Kidney glomerular epithelial cell (primary cell): Measurements from ENCODE around the gene SPDYC.

Experiments used
- DNase-seq: peaks from one replicate; lab custom pipeline; 2025; lab: John Stamatoyannopoulos, UW

The SPDYC gene

DNA sequence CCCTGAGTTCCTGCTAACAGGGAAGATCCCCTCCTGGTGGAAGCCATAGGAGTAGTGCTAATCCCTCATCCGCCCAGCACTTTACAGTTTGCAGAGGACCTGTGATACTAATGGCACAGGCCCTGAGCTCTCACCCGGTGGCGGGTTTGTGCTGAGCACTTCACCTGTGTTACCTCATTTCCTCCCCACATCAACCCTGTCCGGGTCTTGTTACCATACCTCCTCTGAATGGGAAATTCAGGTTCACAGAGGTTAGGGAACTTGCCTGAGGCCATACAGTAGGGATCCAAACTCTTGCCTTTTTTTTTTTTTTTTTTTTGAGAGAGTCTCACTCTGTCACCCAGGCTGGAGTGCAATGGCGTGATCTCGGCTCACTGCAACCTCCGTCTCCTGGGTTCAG lies 36.9 kb downstream of the SPDYC start:
- no peak for DNase-seq

DNA sequence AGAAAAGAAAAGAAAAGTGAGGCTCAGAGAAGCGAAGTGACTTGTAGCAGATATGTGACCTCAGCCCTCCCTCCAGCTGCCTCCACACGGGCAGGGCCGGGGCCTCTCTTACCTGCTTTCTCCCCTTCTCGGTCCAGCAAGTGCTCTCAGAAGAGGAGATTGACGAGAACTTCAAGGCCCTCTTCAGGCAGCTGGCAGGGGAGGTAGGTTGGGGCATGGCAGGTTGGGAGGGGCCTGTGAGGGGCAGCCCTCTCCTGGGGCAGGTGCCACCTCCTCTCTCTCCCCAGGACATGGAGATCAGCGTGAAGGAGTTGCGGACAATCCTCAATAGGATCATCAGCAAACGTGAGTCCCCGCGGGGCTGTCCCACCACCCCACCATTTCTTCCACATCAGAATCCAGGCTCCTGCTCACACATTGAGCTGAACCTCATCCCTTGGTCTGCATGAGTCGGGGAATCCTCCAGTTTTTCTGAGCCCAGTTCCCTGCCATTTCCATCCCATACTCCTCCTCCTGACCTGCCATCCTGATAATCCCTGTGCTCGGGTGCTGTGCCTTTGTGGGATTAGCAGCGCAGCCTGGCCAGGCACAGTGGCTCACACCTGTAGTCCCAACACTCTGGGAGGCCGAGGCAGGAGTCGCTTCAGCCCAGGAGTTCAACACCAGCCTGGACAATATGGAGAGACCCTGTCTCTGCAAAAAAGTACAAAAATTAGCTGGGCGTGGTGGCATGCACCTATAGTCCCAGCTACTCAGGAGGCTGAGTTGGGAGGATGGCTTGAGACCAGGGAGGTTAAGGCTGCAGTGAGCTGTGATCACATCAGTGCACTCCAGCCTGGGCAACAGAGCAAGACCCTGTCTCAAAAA lies 38.1 kb downstream of the SPDYC start:
- DNase-seq: no peak

DNA sequence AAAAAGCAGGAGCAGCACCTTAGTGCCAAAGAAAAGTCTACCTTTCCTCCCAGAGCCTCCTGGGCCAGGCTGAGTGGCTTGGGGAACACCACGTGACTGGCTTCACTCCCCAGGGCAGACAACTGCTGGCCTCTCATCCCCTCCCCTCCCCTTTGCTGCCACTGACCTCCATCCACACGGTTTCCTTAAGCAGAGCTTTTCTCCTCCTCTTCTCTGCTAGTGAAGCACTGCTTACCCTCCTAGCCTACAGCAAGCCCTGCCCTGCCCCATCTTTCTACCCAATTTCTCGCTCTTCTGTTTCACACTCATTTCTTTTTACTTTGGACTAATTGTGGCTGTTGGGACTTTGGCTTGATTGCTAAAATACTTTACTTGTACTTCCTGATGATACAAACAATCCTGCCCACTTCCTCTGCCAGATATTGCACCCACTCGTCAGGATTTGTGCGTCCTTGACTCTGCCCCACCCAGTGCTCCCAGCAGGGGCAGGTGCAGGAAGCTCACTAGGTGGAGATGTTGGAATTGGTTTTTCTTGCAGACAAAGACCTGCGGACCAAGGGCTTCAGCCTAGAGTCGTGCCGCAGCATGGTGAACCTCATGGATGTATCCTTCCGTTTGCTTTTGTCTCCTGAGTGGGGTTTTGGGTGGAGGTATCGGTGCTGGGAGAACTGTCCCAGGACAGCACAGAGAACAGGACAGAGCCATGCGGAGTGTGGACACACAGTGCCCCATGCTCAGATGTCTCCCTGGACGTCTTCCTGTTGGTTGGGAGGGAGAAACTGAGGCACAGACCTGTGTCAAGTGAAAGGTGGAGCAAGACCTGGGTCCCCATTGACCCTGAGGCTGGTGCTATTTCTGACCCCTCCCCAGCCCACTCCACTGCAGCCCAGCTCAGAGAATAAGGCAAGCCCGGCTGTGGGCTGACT lies 39.0 kb downstream of the SPDYC start:
- DNase-seq: no peak

DNA sequence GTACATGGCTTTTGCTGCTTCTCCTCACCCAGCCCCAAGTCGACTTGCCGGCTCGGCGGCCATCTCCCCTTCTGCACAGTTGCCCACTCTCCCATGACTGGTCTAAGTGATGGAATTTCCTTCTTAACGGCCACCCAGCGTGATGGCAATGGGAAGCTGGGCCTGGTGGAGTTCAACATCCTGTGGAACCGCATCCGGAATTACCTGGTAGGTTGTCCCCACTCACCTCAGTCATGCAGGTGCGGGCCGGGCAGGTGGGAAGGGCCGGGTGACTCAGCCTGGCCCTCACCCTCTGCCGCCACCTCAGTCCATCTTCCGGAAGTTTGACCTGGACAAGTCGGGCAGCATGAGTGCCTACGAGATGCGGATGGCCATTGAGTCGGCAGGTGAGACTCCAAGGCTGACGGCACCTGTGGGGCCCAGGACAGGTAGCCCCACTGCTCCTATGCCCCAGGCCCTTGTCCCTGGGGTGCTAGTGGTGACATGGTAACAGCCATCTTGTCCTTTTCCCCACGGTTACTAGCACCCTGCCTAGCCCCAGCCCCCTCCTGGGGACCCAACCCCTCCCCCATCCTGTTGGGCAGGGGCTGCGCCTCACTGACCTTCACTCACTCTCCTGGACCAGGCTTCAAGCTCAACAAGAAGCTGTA lies 39.8 kb downstream of the SPDYC start:
- no peak for DNase-seq

DNA sequence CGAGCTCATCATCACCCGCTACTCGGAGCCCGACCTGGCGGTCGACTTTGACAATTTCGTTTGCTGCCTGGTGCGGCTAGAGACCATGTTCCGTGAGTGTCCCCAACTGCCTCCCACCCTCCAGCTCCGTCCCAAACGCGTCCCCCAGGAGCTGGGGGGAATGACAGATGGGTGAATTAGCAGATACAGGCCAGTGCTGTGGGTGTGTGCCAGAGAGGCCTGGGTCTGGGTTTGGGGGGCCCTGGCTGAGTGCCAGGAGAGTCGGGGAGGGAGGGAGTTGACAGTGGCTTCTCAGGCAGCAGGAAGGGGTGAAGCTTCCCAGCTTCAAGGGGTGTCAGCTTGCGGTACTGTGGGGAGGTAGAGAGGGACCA lies 40.3 kb downstream of the SPDYC start:
- no peak for DNase-seq

DNA sequence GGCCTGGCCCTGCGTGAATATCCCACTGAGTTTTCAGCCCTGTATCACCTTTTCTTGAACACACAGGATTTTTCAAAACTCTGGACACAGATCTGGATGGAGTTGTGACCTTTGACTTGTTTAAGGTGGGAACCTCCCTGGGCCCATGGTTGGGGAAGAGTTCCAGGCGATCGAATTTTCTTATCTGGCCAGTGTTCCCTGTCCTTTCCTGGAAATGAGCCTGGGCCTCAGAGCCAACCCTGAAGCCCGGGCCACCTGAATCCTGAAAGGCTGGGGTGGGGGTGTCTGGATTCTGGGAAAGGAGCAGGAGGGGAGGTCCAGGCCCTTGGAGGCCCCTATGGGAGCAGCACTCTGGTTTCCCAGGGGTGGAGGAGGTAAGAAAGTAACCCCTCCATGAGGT lies 40.7 kb downstream of the SPDYC start:
- DNase-seq: no peak

DNA sequence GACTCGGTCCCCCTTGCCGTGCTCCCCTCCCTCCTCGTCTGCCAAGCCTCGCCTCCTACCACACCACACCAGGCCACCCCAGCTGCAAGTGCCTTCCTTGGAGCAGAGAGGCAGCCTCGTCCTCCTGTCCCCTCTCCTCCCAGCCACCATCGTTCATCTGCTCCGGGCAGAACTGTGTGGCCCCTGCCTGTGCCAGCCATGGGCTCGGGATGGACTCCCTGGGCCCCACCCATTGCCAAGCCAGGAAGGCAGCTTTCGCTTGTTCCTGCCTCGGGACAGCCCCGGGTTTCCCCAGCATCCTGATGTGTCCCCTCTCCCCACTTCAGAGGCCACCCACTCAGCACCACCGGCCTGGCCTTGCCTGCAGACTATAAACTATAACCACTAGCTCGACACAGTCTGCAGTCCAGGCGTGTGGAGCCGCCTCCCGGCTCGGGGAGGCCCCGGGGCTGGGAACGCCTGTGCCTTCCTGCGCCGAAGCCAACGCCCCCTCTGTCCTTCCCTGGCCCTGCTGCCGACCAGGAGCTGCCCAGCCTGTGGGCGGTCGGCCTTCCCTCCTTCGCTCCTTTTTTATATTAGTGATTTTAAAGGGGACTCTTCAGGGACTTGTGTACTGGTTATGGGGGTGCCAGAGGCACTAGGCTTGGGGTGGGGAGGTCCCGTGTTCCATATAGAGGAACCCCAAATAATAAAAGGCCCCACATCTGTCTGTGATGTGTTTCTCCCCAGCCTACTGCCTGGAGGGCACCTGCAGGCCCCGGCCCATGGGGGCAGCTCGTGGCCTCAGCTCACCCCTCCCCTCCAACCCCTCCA lies 41.5 kb downstream of the SPDYC start:
- no peak for DNase-seq

DNA sequence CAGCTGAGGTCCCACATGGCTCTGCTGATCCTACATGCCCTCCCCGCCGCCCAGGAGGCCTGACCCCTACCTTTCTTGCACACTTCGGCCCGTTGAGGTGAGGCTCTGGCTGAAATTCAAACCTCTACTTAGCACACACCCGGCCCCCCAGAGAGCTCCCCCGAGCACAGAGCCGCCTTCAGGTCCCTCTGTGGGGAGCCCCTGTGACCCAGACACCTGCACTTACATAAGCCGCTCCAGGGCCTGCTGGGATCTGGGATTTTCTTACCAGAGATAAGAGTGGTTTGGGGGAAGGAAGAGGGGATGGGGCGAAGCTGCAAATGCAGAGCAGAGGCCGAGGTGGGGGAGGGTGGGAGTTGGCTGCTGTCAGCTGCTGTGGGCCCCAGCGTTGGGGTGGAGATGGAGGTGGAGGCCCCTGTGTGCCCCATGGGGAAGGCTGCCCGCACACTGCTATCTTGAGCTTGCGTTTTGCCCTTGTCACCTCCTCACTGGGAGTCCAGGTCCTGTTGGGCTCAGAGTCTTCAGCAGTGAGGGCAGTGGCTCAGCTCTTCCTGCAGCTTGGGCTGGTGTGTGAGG lies 42.3 kb downstream of the SPDYC start:
- no peak for DNase-seq

DNA sequence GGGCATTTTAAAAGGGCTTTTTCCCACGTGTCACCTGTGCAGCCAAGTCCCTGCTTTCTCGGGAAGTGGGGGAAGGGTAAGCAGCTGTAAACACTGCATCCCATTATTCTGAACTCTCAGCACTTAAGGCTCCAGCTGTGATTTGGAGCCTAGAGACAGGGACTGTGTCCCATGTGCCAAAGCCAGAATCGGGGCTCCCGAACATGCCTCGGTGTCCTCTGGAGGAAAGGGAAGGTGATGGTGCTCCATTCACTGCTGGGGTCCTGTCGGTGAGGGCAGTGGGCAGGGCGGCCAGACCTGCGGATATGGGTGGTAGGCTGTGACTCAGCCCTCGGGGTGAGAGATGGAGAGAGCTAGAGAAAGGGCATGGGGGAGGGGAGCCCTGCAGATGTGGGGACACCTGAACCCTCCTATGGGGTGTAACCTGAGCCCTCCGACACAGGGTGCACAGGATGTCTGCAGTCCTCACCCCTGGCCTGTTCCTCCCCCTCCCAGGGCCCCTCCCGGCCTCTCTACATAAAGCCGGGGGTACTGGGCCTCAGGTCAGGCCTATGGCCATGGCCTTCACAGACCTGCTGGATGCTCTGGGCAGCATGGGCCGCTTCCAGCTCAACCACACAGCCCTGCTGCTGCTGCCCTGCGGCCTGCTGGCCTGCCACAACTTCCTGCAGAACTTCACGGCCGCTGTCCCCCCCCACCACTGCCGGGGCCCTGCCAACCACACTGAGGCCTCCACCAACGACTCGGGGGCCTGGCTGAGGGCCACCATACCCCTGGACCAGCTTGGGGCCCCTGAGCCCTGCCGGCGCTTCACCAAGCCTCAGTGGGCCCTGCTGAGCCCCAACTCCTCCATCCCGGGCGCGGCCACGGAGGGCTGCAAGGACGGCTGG lies 43.5 kb downstream of the SPDYC start:
- DNase-seq: no peak

DNA sequence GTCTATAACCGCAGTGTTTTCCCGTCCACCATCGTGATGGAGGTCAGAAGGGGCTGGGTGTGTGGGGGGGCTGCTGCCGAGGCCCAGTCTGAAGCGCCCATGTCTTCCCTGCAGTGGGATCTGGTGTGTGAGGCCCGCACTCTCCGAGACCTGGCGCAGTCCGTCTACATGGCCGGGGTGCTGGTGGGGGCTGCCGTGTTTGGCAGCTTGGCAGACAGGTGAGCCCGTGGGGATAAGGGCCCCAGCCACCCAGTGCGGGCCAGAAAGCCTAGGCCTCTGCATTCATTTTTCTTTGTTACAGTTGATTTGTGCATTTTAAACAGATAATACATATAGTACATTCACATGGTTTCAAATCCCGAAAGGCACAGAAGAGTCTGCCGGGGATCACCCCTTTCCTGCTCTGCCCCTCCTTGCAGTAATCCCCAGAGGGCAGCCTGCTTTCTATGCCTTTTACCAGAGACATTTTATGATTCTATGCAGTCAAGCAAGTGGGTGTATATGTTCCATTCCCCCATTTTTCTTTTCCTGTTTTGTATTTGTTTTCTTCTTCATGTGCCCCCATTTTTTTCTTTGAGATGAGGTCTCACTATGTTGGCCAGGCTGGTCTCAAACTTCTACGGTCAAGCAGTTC lies 44.3 kb downstream of the SPDYC start:
- DNase-seq: no peak

DNA sequence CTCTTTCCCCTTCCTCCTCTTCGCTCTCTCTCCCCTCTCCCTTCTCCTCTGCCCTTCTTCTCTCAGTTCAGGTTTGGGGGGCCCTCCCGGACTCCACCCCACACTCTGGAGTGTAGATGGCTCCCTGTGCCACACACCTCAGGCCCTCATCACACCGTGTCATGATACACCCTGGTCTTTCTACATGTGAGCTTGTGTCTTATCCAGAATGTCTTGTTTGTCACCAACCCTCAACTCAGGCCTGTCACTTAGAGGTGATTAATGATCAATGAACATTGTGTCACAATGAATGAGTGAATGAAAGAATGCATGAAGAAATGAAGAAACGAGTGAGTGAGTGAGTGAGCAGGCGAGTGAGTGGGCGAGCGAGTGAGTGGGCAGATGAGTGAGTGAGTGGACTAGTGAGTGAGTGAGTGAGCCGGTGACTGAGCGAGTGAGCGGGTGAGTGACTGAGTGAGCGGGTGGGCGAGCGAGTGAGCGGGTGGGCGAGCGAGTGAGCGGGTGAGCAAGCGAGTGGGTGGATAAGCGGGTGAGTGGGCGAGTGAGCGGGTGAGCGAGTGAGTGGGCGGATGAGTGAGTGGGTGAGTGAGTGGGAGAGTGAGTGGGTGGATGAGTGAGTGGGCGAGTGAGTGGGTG lies 45.5 kb downstream of the SPDYC start:
- no peak for DNase-seq

DNA sequence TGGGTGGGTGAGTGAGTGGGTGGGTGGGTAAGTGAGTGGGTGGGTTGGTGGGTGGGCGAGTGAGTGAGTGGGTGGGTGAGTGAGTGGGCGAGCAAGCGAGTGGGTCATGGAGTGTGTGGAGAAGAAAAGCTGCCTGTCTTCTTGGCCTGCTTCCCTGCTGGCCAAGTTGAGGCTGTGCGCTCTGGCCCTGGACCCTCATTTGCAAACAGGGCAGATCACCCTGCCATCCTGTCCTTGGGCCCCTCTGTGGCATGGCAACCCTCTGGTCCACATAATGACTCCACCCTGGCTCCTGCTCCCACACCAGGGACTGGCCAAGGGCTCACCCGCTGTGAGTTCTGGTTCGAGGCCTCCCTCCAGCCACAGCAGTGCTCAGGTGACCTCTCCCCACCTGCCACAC lies 46.8 kb downstream of the SPDYC start:
- no peak for DNase-seq

DNA sequence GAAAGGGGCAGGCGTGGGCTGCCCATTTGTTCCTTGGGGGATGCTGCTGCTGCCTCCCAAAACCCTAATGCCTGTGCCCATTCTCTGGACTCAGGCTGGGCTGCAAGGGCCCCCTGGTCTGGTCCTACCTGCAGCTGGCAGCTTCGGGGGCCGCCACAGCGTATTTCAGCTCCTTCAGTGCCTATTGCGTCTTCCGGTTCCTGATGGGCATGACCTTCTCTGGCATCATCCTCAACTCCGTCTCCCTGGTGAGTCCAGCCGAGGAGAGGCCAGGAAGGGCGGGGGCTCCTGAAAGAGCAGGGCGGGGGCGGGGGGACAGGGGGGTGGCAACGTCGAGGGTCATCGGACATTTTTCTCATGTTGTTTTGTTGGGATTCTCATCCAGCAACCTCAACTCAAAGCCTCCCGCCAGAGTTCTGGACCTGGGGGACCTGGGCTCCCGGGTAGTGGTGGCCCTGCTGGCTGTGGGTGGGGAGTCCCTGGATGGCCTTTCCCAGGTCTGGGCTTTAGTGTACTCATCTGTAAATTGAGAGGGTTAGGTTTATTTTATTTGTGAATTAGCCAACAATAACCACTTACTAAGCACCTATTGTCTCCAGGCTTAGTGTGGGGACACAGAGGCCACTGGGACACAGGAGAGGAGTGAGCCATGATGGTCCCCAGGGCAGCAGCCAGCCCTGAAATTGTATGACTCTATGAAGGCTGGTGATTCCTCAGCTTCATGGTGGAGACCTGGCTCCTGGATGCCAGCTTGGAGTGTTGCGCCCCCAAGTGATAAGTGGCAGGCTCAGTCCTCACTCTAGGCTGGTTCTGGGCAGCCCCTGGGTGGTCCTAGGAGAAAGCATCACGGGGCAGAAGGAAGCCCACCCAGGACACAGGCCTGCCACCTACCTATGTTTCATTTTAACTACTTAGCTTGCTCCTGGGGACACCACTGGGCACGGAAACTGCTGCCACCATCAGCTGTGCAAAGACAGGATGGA lies 47.7 kb downstream of the SPDYC start:
- no peak for DNase-seq

DNA sequence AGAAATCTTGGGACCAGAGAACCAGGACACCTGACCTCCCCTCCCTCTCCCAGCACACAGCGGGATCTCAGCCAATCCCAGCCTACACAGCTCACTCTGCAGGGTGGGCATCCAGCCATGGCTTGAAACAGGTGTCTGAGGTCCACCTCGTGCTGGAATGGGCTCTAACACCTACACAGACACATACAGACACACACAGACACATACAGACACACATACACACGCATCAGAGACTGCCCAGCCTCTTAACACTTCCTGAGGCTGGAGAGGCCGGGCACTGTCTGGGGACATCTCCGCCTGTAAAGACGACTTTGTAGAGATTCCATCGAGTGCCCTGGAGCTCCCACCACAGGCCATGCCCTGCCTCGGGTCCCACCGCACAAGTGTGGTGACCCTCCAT lies 48.4 kb downstream of the SPDYC start:
- no peak for DNase-seq

DNA sequence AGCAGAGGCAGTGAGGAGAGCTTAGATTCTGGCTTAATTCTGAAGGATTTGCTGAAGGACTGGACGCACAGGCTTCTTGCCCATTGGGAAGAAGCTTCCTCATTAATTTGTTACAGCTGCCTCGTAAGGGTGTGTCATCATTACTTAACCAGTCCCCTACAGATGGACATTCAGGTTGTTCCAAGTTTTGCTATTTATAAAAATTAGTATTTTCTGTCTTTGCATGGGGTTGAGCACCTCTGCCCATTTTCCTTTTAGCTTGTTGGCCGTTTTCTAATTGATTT lies 49.8 kb downstream of the SPDYC start:
- DNase-seq: no peak

DNA sequence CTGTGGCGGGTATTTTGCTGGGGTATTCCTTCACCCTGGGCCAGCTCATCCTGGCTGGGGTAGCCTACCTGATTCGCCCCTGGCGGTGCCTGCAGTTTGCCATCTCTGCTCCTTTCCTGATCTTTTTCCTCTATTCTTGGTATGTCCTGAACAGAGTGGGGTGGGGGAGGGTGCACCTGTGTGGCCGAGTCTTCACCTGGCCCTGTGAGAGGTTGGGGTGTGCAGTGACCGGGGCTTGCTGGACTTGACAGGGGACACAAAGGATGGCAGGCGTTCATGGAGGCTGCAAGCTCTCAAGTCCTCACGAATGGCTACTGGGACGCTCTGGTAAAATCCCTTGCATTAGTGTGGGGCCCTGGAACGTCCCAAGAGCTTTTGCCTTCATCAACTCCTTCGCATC lies 51.0 kb downstream of the SPDYC start:
- DNase-seq: no peak
